ENCODE results near the gene ERBIN. TPM values are rescaled to one million over a fixed set of nuclear protein-coding genes. Genes with fewer than 3 reads are reported as not detected.

The ERBIN gene
- total and polyA plus RNA-seq, 9 of the 15 experiments (the other 6 are each of a cell fraction or from before 2014, with no cell fraction given), result 11.9 to 72.8 (median 41.7) TPM

GRCh38 chr5:65924366-65925043 lies 1.9 kb upstream of the ERBIN start (continued):
- peak in 1 of 2 experiments; percentile 53; a peak in 1 of 4 replicates for TF ChIP-seq FOXK2 (conservative IDR thresholded peaks at IDR 0.05 in 1 of 2, IDR thresholded peaks at IDR 0.05 in 1 of 2; ENCODE audit: low read depth in 2 of 2)

- H3K4me3 ChIP-seq, result peak overlapping the region; percentile 90
- intact Hi-C loops (cut with micrococcal nuclease), result loop anchor here (5.0 to 10.0 kb wide), 2 partner anchors 203 to 300 kb away; partner anchors contain the start of genes NLN, SGTB, SHLD3 and TRAPPC13
- in situ Hi-C loops (cut with MboI), result loop anchor here (5.0 kb wide), 1 partner anchor 107 kb away; no protein-coding TSS in a partner anchor
- CTCF ChIA-PET (ENCODE audit: low intra/inter-chr PET ratio), result no interaction called here
- H3K9me1 ChIP-seq (ENCODE audit: control insufficient read depth, insufficient read depth, low read length), result no peaks in the 10 kb centered on the region
- no peaks in the 10 kb centered on the region for H3K27me3 ChIP-seq (ENCODE audit: control insufficient read depth in 2 of 2, insufficient read depth in 2 of 2, low read length in 2 of 2)
- H3K4me1 ChIP-seq (replicated peaks in 1 of 2; ENCODE audit: control insufficient read depth in 2 of 2, insufficient read depth in 2 of 2, low read length in 2 of 2), result peaks cover 2 to 13% of the 10 kb centered on the region in 2 experiments; a peak in 4 of 5 replicates
- peak; percentile 39 to 82 (median 52) for DNase-seq (ENCODE audit: extremely low read depth in 1 of 4, low spot score in 3 of 4)
- peak; percentile 15 for ATAC-seq
- H3K9me3 ChIP-seq (replicated peaks; ENCODE audit: control insufficient read depth, insufficient read depth, low read depth, low read length), result no peaks in the 10 kb centered on the region
- H3K79me2 ChIP-seq (ENCODE audit: control insufficient read depth, insufficient read depth, low read length), result peaks cover 53% of the 10 kb centered on the region
- POLR2A ChIA-PET, result interaction anchor here (0.6 to 1.1 kb wide), 6 partner anchors 11 to 63 kb away, joined by 3 to 4 read pairs (median 3); no protein-coding TSS in a partner anchor
- 0 out of 3 replicates have a peak, but pooled peaks cover 3% of the 10 kb centered on the region for H3K36me3 ChIP-seq (ENCODE audit: control insufficient read depth, insufficient read depth, low read length)
- H3K9ac ChIP-seq (ENCODE audit: insufficient read depth in 1 of 2, low read depth in 2 of 2, low read length in 2 of 2), result peak overlapping the region; percentile 64 to 97
- H3K4me2 ChIP-seq (ENCODE audit: insufficient read depth, low read length), result peak overlapping the region; percentile 88
- no peaks in the 10 kb centered on the region for H4K20me1 ChIP-seq (replicated peaks; ENCODE audit: control insufficient read depth, insufficient read depth, low read length)
- BruUV-seq (replicated peaks), result no TSS peak
- WGBS (ENCODE audit: insufficient coverage, low coverage, missing lambda C conversion rate), result under 1% methylated on average over 31 of the region's 46 CpGs
- FAIRE-seq, result peak; percentile 74
- peak overlapping the region; percentile 88 for H2AFZ ChIP-seq (ENCODE audit: low read depth, low read length)
- peak overlapping the region; percentile 82 for H3K27ac ChIP-seq (ENCODE audit: extremely low read depth, low read depth, low read length)
- TF ChIP-seq, protein P1, sequence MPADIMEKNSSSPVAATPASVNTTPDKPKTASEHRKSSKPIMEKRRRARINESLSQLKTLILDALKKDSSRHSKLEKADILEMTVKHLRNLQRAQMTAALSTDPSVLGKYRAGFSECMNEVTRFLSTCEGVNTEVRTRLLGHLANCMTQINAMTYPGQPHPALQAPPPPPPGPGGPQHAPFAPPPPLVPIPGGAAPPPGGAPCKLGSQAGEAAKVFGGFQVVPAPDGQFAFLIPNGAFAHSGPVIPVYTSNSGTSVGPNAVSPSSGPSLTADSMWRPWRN (IDR thresholded peaks at IDR 0.05; ENCODE audit: low read depth), result no peak
- no peak for TF ChIP-seq DIDO1 (tag; IDR thresholded peaks at IDR 0.05; ENCODE audit: low read depth)
- TF ChIP-seq, protein P2, sequence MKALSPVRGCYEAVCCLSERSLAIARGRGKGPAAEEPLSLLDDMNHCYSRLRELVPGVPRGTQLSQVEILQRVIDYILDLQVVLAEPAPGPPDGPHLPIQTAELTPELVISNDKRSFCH (CRISPR knock-in tag; IDR thresholded peaks at IDR 0.05), result no peak
- TF ChIP-seq, protein P2 (tag; IDR thresholded peaks at IDR 0.05), result no peak
- TF ChIP-seq MXD1 (CRISPR knock-in tag; IDR thresholded peaks at IDR 0.05; ENCODE audit: borderline replicate concordance, poor library complexity, severe bottlenecking), result no peak
- peak; percentile 81 for TF ChIP-seq SPI1 (IDR thresholded peaks at IDR 0.05; ENCODE audit: borderline replicate concordance, low read depth, low read length)
- no peak for TF ChIP-seq NFATC3 (IDR thresholded peaks at IDR 0.05)
- TF ChIP-seq, protein P3, sequence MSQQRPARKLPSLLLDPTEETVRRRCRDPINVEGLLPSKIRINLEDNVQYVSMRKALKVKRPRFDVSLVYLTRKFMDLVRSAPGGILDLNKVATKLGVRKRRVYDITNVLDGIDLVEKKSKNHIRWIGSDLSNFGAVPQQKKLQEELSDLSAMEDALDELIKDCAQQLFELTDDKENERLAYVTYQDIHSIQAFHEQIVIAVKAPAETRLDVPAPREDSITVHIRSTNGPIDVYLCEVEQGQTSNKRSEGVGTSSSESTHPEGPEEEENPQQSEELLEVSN (IDR thresholded peaks at IDR 0.05; ENCODE audit: borderline replicate concordance in 1 of 2, extremely low read depth in 1 of 2, insufficient read depth in 1 of 2, insufficient read length in 1 of 2, low read depth in 1 of 2, low read length in 1 of 2, poor library complexity in 1 of 2, severe bottlenecking in 1 of 2), result peak; percentile 39 to 58
- TF ChIP-seq TCF7 (IDR thresholded peaks at IDR 0.05; ENCODE audit: borderline replicate concordance), result no peak
- no peak for TF ChIP-seq ZNF282 (CRISPR knock-in tag; IDR thresholded peaks at IDR 0.05)
- TF ChIP-seq CC2D1A (IDR thresholded peaks at IDR 0.05), result no peak
- no peak for TF ChIP-seq ZNF253 (CRISPR knock-in tag; conservative IDR thresholded peaks at IDR 0.05)
- TF ChIP-seq, protein P4, sequence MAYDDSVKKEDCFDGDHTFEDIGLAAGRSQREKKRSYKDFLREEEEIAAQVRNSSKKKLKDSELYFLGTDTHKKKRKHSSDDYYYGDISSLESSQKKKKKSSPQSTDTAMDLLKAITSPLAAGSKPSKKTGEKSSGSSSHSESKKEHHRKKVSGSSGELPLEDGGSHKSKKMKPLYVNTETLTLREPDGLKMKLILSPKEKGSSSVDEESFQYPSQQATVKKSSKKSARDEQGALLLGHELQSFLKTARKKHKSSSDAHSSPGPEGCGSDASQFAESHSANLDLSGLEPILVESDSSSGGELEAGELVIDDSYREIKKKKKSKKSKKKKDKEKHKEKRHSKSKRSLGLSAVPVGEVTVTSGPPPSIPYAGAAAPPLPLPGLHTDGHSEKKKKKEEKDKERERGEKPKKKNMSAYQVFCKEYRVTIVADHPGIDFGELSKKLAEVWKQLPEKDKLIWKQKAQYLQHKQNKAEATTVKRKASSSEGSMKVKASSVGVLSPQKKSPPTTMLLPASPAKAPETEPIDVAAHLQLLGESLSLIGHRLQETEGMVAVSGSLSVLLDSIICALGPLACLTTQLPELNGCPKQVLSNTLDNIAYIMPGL (CRISPR knock-in tag; IDR thresholded peaks at IDR 0.05), result no peak
Observed at GRCh38 chr5:65925044-65925600, 1.3 kb upstream of the ERBIN start.

Data from K562 (cell line).